Stimulated activated CD4-positive, alpha-beta T cell treated with anti-CD3 and anti-CD28 coated beads, Interleukin-1b, Interleukin-23, amount 100 ng/mL, for 1 hour (primary cell): ENCODE results near the gene PAK3.

Source experiments
- DNase-seq, 2 donors: peaks; one replicate each; pipeline ENCODE4 v3.0.0-alpha.2; 2020; ENCODE audit warnings: low read depth in 2 of 2

PAK3 gene

GRCh38 chrX:111131572-111131971, 35.6 kb downstream of the PAK3 start:
- no peak for DNase-seq

GRCh38 chrX:111133389-111133788, 37.4 kb downstream of the PAK3 start:
- DNase-seq = no peak

GRCh38 chrX:111145878-111146277, 49.9 kb downstream of the PAK3 start:
- no peak for DNase-seq

GRCh38 chrX:111151764-111152163, 55.8 kb downstream of the PAK3 start:
- no peak for DNase-seq

GRCh38 chrX:111159232-111159631, 63.2 kb downstream of the PAK3 start:
- no peak for DNase-seq

- no peak for DNase-seq
Measured at GRCh38 chrX:111164728-111165127, 68.7 kb downstream of the PAK3 start.

GRCh38 chrX:111165902-111166301, 69.9 kb downstream of the PAK3 start:
- DNase-seq = no peak

GRCh38 chrX:111167334-111167733, 71.3 kb downstream of the PAK3 start:
- DNase-seq = no peak

GRCh38 chrX:111168314-111168713, 72.3 kb downstream of the PAK3 start:
- DNase-seq = no peak

GRCh38 chrX:111169141-111169540, 73.2 kb downstream of the PAK3 start:
- no peak for DNase-seq

GRCh38 chrX:111170017-111170416, 74.0 kb downstream of the PAK3 start:
- no peak for DNase-seq

GRCh38 chrX:111180750-111181240, 84.8 kb downstream of the PAK3 start:
- no peak for DNase-seq

GRCh38 chrX:111181951-111182350, 86.0 kb downstream of the PAK3 start:
- DNase-seq = no peak

GRCh38 chrX:111182997-111183396, 87.0 kb downstream of the PAK3 start:
- DNase-seq = no peak

- DNase-seq = no peak
Measured at GRCh38 chrX:111191598-111191997, 95.6 kb downstream of the PAK3 start.

- DNase-seq = no peak
Measured at GRCh38 chrX:111199505-111199904, 103.5 kb downstream of the PAK3 start.

GRCh38 chrX:111200327-111200726, 104.3 kb downstream of the PAK3 start:
- no peak for DNase-seq

GRCh38 chrX:111207851-111208250, 111.9 kb downstream of the PAK3 start:
- DNase-seq = no peak

- DNase-seq = no peak
Measured at GRCh38 chrX:111216293-111216801, 120.4 kb downstream of the PAK3 start.

- no peak for DNase-seq
Measured at GRCh38 chrX:111244235-111244750, 148.3 kb downstream of the PAK3 start.

GRCh38 chrX:111254896-111255693, 159.1 kb downstream of the PAK3 start:
- DNase-seq = no peak

GRCh38 chrX:111257733-111258132, 161.7 kb downstream of the PAK3 start:
- DNase-seq = no peak

GRCh38 chrX:111259559-111259958, 163.6 kb downstream of the PAK3 start:
- no peak for DNase-seq
